Retinal pigment epithelial cell (primary cell): Measurements from ENCODE around the gene TENM3.

Experiments used
- DNase-seq: peaks from one replicate; pipeline ENCODE4 v3.0.0-alpha.2; 2010; ENCODE audit warnings: low read depth
- H3K4me3 ChIP-seq: 2 replicates; pipeline ENCODE4 v1.5.1; 2011; ENCODE audit warnings: mild to moderate bottlenecking, low read length, control low read depth, moderate library complexity
- CTCF ChIP-seq: conservative IDR thresholded peaks from 2 replicates; pipeline ENCODE4 v1.5.1; 2011; ENCODE audit warnings: low read depth, low read length, control low read depth, inconsistent platforms

Gene TENM3

GRCh38 chr4:182504463-182504862 is 261.3 kb downstream of the TENM3 start:
- DNase-seq, result no peak
- H3K4me3 ChIP-seq, result no peak overlapping the region
- no peak for TF ChIP-seq CTCF

GRCh38 chr4:182507805-182508204 is 264.6 kb downstream of the TENM3 start:
- TF ChIP-seq CTCF, result no peak
- no peak for DNase-seq
- H3K4me3 ChIP-seq, result no peak overlapping the region

GRCh38 chr4:182510836-182511235 is 267.6 kb downstream of the TENM3 start:
- no peak overlapping the region for H3K4me3 ChIP-seq
- TF ChIP-seq CTCF, result no peak
- no peak for DNase-seq

GRCh38 chr4:182513587-182514291 is 270.5 kb downstream of the TENM3 start:
- no peak overlapping the region for H3K4me3 ChIP-seq
- no peak for TF ChIP-seq CTCF
- no peak for DNase-seq

DNA sequence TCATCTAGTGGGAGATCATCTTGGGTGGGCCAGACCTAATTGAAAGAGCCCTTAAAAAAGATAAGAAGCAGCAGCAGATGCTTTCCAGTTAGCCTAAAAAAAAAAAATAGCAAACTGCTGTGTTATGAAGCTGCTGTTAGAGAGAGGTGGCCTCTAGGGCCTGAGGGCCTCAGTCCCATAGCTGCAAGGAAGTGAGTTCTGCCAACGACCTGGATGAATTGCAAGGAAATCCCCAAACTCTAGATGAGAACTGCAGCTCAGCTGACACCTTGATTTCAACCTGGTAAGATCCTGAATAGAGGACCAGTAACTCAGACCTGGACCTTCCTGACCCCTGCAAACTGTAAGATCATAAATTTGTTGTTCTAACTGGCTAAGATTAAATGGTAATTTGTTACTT is 275.2 kb downstream of the TENM3 start:
- no peak for DNase-seq
- TF ChIP-seq CTCF, result no peak
- no peak overlapping the region for H3K4me3 ChIP-seq

DNA sequence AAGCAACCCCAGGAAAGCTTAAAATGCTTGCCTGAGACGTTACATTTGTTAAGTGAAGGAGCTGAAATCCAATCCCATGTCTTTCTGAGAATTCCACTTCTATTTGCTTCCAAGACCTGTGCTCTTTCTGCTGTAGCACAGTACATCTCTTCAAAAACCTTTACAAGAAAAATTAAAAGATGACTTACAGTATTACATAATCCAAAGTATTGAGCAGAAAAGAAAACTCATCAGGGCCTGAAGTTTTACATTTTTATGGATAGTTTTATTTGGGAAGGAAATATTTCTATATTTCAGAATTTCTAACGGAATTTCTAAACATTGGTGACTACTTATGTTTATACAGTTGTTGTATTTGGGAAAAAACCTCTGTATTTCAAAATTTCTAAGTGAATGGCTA is 276.3 kb downstream of the TENM3 start:
- no peak overlapping the region for H3K4me3 ChIP-seq
- TF ChIP-seq CTCF, result no peak
- DNase-seq, result no peak

- no peak overlapping the region for H3K4me3 ChIP-seq
- no peak for DNase-seq
- no peak for TF ChIP-seq CTCF
Observed at GRCh38 chr4:182521011-182521410, 277.8 kb downstream of the TENM3 start.
